ENCODE measurements around the gene TH.

- TF ChIP-seq CTCF (conservative IDR thresholded peaks at IDR 0.05; ENCODE audit: low read length) = no peak
- no peak for TF ChIP-seq EZH2phosphoT487 (IDR thresholded peaks at IDR 0.05; ENCODE audit: borderline replicate concordance)
These were observed 31.8 kb downstream of the TH start for GRCh38 chr11:2139621-2140337.
